Activated T-cell treated with anti-CD3 and anti-CD28 coated beads for 4 hours (primary cell): Measurements from ENCODE around the gene INTS7.

Source experiments
- DNase-seq: peaks from one replicate; pipeline ENCODE4 v3.0.0-alpha.2; 2020

Gene INTS7, protein sequence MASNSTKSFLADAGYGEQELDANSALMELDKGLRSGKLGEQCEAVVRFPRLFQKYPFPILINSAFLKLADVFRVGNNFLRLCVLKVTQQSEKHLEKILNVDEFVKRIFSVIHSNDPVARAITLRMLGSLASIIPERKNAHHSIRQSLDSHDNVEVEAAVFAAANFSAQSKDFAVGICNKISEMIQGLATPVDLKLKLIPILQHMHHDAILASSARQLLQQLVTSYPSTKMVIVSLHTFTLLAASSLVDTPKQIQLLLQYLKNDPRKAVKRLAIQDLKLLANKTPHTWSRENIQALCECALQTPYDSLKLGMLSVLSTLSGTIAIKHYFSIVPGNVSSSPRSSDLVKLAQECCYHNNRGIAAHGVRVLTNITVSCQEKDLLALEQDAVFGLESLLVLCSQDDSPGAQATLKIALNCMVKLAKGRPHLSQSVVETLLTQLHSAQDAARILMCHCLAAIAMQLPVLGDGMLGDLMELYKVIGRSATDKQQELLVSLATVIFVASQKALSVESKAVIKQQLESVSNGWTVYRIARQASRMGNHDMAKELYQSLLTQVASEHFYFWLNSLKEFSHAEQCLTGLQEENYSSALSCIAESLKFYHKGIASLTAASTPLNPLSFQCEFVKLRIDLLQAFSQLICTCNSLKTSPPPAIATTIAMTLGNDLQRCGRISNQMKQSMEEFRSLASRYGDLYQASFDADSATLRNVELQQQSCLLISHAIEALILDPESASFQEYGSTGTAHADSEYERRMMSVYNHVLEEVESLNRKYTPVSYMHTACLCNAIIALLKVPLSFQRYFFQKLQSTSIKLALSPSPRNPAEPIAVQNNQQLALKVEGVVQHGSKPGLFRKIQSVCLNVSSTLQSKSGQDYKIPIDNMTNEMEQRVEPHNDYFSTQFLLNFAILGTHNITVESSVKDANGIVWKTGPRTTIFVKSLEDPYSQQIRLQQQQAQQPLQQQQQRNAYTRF

DNA sequence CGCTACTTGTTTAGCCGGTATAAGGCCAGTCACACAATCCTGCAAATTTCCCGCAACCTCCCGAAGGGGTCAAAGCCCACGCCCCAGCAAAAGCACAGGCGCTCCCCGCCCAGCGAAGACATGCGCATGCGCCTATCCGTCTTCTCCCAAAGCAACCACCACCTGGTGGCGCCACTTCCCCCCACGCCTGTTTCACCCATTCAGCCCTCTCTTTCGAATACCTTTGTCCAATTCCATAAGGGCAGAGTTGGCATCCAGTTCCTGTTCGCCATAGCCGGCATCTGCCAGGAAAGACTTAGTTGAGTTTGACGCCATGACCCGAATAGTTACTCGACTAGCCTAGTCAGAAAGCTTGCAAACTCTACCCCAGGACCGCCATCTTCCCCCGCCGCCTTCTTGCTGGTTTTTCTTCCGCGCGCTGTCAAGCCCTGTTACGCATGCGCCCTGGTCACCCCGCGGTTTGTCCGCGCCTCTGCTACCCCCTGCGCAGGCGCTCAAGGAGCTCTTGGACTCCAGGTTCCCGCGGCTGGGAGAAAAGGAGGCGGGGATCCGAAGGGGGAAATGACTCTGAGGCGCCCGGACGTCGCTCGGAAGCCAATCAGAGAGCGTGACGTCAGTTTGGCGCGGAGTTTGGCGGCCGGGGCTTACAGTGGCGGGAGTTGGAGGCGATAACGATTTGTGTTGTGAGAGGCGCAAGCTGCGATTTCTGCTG lies at the start of gene INTS7, which contains the start of gene DTL:
Gene INTS7, minus strand, starts transcription at position 435 of the 712 bp plus-strand sequence. Its CDS starts 120 bp downstream, at position 315.
Gene DTL, plus strand, starts transcription at position 626 of the 712 bp plus-strand sequence. CDS start 143 bp downstream, outside the sequence.
- DNase-seq, result peak; percentile 95

DNA sequence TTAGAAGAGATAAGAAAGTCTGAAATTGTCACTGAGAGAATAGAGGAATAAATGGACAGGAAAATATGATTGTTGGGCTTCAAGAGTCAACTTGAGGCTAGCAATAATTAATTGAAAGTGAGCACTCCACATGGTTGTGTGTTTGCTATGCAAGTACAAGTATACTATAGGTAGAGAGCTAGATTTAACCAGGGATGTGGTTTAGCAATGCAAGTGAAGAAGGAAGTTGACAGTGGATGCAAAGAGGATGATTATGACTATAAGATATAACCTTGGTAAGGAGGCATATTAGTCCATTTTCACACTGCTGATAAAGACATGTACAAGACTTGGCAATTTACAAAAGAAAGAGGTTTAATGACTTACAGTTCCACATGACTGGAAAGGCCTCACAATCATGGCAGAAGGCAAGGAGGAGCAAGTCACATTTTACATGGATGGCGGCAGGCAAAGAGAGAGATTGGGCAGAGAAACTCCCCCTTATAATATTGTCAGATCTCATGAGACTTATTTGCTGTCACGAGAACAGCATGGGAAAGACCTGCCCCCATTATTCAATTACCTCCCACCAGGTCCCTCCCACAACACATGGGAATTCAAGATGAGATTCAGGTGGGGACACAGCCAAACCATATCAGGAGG lies 47.5 kb upstream of the INTS7 start:
- no peak for DNase-seq

DNA sequence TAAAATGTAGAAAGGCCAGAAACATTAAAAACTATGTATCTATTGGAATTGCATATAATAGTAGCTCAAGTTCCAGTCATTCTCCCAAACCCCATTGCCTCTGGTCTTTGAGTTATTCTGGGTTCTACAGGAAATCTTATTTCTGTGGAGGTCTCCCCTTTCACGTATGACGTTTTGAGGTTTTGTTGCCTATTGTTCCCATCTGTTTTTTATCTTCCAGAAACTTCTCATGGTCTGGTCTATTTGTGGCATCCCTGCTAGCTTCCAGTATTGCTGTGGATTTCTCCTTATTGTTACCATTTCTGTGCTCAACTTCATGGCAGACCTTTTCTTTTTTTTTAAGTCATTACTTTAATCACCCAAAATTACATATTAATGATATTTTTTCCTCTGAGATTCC lies 43.5 kb upstream of the INTS7 start:
- DNase-seq, result no peak

DNA sequence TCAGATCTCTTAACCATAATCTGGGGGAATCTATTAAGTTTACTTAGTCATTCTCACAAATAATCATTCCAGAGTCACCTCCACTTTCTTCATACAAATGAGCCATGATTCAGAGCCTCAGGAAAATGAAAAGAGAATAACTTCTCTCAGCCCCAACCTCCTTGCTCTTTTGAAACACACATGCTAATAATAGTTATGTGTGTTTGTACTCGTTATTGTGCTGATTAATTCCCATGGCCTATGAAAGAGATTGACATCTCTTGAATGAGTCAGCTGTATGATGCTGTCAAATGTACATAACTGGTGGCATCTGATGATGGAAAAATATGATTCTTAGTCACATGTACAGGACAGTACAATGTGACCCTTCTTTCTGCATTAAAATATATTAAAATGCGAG lies 41.7 kb upstream of the INTS7 start:
- DNase-seq, result no peak

DNA sequence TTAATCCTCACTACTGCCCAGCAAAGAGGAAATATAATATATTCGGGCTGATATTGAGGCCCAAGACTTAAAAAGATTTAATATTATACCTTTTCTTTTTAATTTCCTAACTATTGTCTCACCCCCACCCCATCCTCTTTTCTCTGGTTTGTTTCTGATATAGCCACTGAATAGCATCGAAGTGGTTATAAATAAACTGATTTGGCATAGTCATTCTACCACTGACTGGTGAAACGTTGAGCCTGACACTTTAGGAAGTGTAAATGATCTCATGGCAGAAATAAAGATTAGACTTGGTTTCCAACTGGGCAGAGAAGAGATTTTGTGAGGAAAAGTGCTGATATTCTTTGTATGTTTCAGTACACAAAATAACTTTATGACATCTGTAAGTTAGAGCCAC lies 39.5 kb upstream of the INTS7 start:
- no peak for DNase-seq

DNA sequence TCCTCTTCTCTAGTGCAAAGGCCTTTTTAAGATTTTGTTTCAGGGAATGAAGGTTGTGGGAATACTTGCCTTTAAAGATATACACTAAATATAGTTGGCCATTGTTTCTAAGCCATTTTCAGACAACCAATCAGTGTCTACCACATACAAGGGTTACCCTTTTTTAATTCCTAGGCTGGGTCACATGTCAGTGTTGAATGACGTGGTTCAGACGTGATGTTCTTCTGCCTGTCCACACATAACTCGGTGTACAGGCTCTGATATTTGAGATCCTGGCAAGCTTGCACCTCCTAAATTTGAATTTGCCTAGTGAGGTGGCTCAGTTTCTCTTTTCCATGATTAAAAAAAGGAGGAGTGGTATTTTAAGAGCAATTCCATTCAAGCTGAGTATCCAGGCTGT lies 39.0 kb upstream of the INTS7 start:
- no peak for DNase-seq

DNA sequence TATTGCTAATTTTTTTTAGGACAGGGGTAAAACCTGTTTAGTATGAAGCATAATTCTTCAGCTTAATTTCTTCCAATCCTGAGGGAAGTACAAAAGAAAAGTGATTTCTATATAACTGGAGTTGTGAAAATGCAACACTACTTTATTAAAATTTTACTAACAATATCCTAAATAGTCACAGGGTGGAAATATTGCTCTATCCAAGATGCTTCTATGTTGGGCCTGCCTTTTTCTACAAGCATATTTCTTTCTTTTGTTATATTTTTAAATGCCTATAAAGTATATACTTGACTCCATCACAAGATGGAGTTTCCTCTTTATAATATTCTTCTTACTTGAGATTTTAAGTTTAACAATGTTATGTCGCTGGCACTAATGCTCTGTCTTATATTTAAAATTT lies 38.1 kb upstream of the INTS7 start:
- DNase-seq, result no peak

DNA sequence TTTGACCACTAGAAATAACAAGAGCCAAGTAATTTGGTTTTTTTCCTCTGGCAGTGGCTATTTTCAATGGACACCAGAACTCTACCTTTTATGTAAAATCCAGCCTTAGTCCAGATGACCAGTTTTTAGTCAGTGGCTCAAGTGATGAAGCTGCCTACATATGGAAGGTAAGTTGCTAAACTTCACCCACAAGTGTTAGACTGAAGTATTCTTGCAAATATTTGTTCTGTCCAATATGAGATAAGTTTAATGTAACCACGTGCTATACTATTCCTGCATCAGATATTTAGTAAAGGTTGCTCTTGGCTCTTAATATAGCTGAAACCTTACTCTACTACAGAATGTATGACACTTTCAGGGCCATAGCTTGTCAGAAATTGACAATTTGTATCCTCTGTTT lies 36.7 kb upstream of the INTS7 start:
- DNase-seq, result no peak

DNA sequence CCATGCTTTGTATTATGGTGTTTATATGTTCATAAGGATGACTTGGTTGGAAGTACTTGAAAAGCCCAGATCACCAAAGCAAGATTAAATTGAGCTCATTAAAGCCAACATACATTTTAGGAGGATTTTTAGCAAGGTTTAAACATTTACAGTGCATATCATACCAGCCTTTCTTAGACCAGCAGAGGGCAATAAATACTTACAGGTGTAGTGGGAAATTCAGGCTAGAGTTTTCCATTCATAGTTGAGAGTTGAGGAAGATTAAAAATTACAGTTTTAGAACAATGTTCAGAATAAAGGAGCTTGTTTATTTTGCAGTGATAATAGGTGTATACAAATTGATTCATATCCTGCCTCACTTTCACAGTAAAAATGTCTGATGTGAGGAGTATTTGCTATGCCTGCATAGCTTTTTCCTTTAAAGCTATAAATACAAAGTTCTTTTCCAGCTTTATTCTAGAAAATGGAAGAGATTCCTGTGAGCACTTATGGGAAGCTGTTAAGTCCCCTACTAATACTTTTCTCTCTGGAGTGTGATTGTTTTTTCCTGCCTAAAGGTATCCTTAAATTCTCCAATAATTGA lies 35.5 kb upstream of the INTS7 start:
- DNase-seq, result no peak

DNA sequence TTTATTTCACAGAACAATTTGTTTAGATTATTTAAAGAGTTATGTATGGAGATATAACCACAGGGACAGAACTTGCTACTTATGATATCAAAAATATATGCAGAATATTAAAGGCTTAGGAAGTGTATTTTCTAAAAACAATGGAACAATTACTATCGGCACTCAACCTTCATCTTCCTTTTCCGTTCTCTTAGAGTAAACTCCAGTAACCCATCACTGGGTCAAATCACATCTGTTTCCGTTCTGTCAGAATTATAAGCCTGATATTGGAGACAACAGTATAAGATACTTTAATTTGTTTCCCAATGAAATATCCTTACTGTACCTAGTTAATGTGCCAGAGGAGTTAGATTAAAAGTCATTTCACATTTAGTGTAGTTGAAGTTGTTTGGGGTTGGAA lies 32.4 kb upstream of the INTS7 start:
- no peak for DNase-seq

DNA sequence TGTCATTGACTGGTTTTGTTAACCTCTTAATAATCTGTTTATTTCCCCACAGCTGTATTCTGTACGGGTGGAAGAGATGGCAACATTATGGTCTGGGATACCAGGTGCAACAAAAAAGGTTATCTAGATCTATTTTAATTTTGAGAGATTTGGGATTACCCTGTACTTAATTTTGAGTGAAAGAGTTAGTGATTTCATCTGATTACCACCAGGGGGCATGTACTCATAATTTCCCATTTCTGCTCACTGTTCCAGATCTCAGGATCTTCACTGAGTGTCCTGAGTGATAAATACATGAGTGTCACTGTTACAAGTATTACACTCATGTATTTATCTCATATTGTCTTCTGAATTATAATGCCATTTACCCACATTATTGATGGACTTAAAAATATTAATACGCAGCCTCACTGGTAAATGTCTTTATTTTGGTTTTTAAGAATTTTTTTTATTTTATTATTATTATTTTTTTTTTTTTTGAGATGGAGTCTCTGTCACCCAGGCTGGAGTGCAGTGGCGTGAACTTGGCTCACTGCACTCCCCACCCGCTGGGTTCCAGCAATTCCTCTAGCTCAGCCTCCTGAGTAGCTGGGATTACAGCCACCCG lies 27.6 kb upstream of the INTS7 start:
- no peak for DNase-seq

DNA sequence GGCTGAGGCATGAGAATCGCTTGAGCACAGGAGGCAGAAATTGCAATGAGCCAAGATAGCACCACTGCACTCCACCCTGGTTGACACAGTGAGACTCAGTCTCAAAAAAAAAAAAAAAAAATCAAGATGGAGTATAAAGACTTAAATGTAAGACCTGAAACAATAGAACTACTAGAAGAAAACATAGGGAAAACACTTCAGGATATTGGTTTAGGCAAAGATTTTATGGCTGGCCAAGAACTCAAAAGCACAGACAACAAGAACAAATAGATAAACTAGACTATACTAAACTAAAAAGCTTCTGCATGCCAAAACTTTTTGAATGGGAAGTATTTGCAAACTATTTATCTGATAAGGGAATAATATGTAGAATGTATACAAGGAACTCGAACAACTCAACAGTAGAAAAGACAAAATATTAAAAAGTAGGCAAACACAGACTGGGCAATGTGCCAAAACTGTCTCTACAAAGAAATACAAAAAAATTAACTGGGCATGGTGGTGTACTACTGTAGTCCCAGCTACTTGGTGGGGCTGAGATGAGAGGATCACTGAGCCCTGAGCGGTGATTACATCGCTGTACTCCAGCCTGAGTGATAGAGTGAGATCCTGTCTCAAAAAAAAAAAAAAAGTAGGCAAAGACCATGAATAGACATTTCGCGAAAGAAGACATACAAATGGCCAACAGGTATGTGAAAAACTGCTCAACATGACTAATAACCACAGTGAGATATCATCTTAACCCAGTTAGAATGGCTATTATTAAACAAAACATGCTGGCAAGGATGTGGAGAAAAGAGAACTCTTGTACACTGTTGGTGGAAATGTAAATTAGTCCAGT lies 25.5 kb upstream of the INTS7 start:
- no peak for DNase-seq

DNA sequence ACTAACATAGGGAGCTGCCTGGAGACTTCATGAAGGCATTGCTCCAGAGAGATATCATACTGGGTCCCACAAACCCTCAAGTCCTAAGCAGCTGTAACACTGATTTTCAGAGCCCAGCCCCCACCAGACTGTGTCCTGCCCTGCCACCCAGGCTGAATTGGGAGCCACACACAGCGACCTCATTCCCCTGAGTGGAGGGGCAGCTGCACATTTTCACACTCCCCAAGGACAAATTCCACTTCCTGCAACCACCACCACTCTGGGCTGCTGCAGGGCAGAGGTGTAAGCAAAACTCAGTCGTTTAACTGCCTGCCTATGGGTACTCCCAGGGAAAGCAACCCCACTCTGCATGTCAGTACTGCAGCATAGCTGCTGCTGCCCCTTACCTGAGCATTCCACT lies 20.0 kb upstream of the INTS7 start:
- no peak for DNase-seq

DNA sequence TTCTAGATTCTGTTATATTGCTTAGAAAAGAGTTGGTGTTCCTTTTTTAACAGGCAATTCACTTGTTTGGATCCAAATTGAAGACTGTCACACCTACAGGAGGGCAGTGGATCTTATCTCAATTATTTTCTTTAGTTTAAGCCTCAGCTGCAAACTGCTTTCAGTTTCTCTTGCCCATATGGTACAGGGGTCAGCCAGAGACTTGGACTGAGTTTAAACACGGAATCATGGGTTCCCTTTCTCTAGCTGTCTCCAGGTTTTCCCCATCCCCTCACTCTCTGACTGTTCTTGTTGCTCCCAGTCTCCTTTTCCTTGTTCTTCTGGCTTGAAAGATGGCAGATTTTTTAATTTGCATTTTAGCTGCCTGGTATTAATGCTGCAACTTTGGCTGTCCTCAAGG lies 18.6 kb upstream of the INTS7 start:
- DNase-seq, result no peak

DNA sequence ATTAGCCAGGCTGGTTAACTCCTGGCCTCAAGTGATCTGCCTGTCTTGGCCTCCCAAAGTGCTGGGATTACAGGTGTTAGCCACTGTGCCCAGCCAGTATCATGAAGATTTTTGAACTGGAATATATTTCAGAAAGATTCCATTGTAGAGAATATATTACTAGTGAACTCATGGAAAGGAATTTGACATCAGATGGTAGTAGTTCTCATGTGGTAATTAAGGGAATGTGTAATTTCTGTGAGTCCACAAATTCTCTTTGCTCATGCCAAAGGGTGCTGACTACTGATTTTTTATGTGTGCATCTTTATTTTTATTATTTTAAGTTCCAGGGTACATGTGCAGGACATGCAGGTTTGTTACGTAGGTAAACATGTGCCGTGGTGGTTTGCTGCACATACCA lies 10.6 kb upstream of the INTS7 start:
- no peak for DNase-seq

DNA sequence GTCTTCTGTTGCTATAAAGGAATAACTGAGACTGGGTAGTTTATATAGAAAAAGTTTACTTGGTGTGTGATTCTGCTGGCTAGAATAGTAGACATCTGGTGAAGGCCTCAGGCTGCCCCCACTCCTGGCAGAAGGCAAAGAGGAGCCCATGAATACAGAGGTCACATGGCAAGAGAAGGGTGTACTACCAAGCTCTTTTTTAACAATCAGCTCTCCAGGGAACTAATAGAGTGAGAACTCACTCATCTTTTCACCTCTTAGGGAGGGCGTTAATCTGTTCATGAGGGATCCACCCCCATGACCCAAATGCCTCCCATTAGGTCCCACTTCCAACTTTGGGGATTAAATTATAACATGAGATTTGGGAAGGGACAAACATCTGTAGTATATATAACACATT lies 9.5 kb upstream of the INTS7 start:
- DNase-seq, result no peak

DNA sequence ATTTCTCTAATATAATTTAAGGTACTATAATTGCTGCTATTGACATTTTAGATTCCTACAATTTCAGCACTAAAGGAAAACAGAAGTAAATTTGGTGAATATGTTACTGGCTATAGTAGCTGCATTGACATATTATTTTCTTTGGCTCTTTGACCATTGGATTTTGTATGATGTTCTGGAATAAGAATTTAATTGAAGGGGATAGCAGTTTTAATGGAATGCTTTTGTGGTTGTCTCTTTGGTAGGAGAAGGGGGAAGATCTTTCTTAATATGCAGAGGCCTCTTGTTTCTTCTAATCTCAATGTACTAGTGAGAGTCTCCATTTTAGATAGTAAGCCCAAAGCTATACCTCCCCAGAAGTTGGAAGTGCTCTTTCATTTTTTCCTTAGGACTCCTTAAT lies 7.1 kb upstream of the INTS7 start:
- no peak for DNase-seq

DNA sequence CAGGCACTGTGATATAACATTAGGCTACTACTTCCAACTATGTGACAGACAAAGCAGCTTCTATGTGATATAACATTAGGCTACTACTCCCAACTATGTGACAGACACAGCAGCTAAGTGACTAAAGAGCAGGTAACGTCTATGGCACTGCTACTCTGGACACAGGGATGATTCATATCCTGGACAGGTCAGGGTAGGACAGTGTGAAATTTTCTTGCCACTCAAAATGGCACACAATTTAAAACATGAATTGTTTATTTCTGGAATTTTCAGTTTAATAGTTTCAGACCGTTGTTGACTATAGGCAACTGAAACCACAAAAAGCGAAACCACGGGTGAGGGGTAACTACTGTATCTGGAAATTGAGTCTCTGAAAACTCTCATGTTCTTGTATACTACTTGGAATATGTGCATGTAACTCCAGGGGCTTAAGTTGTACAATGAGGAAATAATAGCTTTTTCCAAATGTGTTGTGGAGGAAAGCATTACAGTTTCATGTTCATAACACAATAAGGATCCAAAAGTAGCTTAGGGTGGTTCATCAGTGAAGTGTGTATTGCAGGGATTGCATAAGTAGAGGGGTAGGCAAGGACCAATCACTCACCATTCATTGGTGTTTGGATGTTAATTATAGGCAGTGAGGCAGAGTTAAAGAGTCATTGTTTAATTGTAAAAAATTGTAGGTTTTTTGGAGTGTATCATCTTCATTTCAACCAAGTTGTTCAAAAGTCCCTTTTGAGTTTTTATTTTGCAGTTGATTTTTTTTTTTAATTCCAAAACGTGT lies 5.5 kb upstream of the INTS7 start:
- no peak for DNase-seq

DNA sequence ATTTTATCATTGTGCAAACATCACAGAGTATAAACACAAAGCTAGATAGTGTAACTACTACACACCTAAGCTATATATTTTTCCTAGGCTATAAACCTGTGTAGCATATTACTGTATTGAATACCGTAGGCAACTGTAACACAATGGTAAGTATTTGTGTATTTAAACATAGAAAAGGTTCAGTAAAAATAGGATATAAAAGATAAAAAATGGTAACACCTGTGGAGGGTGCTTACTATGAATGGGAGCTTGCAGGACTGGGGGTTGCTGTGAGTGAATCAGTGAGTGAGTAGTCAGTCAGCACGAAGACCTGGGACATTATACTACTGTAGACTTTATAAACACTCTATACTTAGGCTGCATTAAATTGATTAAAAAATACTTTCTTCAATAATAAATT lies 4.3 kb upstream of the INTS7 start:
- DNase-seq, result no peak

DNA sequence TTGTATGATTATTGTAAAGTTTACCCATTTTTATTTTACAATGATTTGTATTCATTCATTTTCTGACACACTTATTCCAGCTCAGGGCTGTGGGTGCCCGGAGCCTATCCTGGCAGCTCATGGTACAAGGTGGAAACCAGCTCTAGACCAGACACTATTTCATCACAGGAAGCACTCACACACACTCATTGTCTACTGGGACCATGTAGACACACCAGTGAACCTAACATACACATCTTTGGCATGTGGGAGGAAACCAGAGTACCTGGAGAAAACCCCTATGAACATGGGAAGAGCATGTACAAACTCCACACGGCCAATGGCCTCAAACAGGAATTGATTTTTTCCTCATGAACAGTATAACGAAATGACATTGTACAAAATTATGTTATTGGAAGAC lies 2.5 kb upstream of the INTS7 start:
- DNase-seq, result no peak
